Neural progenitor cell (in vitro differentiated cells): Measurements from ENCODE around the gene MAGI2.

Source experiments
- EZH2 ChIP-seq: fragments of 200-600 bp; sonication (generic); IDR thresholded peaks from 2 replicates; pipeline ENCODE4 v1.6.1; 2017; ENCODE audit warnings: antibody characterized with exemption, mild to moderate bottlenecking, moderate library complexity
- TF ChIP-seq, protein P1 (sequence below): fragments of 200-600 bp; sonication (generic); IDR thresholded peaks from 2 replicates; pipeline ENCODE4 v1.5.1; 2017; ENCODE audit warnings: antibody characterized with exemption, mild to moderate bottlenecking

DNA sequence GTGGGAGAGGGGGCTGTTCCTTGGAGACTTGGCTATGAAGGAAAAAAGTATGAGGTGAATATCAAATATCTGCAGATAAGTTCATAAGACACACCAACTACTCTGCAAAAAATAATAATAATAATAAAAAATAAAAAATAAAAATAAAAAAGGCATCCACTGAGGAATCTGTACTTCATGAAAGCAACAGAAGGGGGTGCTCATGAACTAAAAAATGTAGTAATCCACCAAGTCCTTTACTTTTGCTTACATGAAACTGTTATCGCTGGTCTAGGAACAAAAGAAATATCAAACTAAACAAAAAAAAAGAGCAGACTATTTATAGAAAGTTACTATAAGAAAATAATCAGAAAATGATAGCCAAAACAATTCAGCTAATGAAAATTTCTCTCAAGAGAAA is 1075.9 kb downstream of the MAGI2 start:
- no peak for TF ChIP-seq EZH2
- TF ChIP-seq, protein P1, sequence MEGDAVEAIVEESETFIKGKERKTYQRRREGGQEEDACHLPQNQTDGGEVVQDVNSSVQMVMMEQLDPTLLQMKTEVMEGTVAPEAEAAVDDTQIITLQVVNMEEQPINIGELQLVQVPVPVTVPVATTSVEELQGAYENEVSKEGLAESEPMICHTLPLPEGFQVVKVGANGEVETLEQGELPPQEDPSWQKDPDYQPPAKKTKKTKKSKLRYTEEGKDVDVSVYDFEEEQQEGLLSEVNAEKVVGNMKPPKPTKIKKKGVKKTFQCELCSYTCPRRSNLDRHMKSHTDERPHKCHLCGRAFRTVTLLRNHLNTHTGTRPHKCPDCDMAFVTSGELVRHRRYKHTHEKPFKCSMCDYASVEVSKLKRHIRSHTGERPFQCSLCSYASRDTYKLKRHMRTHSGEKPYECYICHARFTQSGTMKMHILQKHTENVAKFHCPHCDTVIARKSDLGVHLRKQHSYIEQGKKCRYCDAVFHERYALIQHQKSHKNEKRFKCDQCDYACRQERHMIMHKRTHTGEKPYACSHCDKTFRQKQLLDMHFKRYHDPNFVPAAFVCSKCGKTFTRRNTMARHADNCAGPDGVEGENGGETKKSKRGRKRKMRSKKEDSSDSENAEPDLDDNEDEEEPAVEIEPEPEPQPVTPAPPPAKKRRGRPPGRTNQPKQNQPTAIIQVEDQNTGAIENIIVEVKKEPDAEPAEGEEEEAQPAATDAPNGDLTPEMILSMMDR: peak; percentile 53
